ENCODE data around the gene POU3F3.

POU3F3 gene

GRCh38 chr2:104840156-104840555 is 13.8 kb upstream of the POU3F3 start:
- TF ChIP-seq CTCF (IDR thresholded peaks at IDR 0.05; ENCODE audit: insufficient read depth, low read depth, low read length, missing control alignments): no peak
- DNase-seq (ENCODE audit: low read depth): no peak
- H3K4me3 ChIP-seq (ENCODE audit: low read depth, low read length): no peak overlapping the region

GRCh38 chr2:104840893-104841585 is 12.9 kb upstream of the POU3F3 start:
- DNase-seq (ENCODE audit: low read depth): no peak
- no peak overlapping the region for H3K4me3 ChIP-seq (ENCODE audit: low read depth, low read length)
- TF ChIP-seq CTCF (IDR thresholded peaks at IDR 0.05; ENCODE audit: insufficient read depth, low read depth, low read length, missing control alignments): no peak

GRCh38 chr2:104841744-104842143 is 12.2 kb upstream of the POU3F3 start:
- H3K4me3 ChIP-seq (ENCODE audit: low read depth, low read length): no peak overlapping the region
- no peak for TF ChIP-seq CTCF (IDR thresholded peaks at IDR 0.05; ENCODE audit: insufficient read depth, low read depth, low read length, missing control alignments)
- DNase-seq (ENCODE audit: low read depth): no peak

- no peak for DNase-seq (ENCODE audit: low read depth)
- no peak for TF ChIP-seq CTCF (IDR thresholded peaks at IDR 0.05; ENCODE audit: insufficient read depth, low read depth, low read length, missing control alignments)
These were observed 8.9 kb upstream of the POU3F3 start for GRCh38 chr2:104844807-104845551.

GRCh38 chr2:104845552-104845931 is 8.4 kb upstream of the POU3F3 start:
- no peak for DNase-seq (ENCODE audit: low read depth)
- no peak overlapping the region for H3K4me3 ChIP-seq (ENCODE audit: low read depth, low read length)
- TF ChIP-seq CTCF (IDR thresholded peaks at IDR 0.05; ENCODE audit: insufficient read depth, low read depth, low read length, missing control alignments): no peak

More at GRCh38 chr2:104844807-104845551, 8.9 kb upstream of the POU3F3 start:
- no peak overlapping the region for H3K4me3 ChIP-seq (ENCODE audit: low read depth, low read length)

GRCh38 chr2:104845946-104846785 is 7.7 kb upstream of the POU3F3 start:
- no peak for DNase-seq (ENCODE audit: low read depth)
- no peak overlapping the region for H3K4me3 ChIP-seq (ENCODE audit: low read depth, low read length)
- no peak for TF ChIP-seq CTCF (IDR thresholded peaks at IDR 0.05; ENCODE audit: insufficient read depth, low read depth, low read length, missing control alignments)
